Measurements from ENCODE around the gene PGF. TPM values are rescaled to one million over a fixed set of nuclear protein-coding genes. Genes with fewer than 3 reads are reported as not detected.

Gene PGF
- total and polyA plus RNA-seq, 2 of the 13 experiments (the other 11 are each of a cell fraction or from before 2014, with no cell fraction given): 10.7 to 27.5 TPM

DNA sequence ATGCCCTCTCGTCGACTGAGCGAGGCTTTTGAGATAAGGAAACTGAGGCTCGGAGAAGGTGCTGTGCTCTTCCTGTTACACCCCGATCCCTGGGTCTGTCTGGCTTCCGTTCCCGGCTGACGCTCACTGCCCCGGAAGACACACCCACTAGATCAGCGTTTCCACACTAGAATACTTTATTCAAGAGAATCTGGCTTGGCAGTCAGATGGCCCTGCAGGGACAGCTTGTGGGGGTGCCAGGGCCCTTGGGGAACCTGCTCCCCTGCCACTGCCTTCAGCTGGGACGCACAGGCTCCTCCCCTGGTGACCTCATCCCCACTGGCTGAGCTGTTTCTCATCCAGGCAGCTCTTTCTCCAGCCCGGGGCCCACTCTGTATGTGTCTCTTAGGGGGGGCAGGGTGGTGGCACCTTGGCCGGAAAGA lies 13.7 kb downstream of the PGF start:
- Histone ChIP-seq H3K9ac (ENCODE audit: insufficient read depth, low read depth, low read length) (no peak overlapping the region), H4K20me1 (ENCODE audit: insufficient read depth, low read length) (no peaks in the 10 kb centered on the region; the same call in 1 of the 2 replicates), H3K4me3 (replicated peaks in 1 of 3; ENCODE audit: insufficient read depth in 1 of 3, low read depth in 2 of 3, low read length in 3 of 3) (no peak overlapping the region), H3K79me2 (ENCODE audit: insufficient read depth, low read length) (no peaks in the 10 kb centered on the region), H3K27ac (ENCODE audit: extremely low read length, insufficient read depth, low read length) (no peak overlapping the region), H3K27me3 (ENCODE audit: control insufficient read depth in 1 of 2, insufficient read depth in 2 of 2, low read length in 2 of 2) (no peaks in the 10 kb centered on the region), H3K36me3 (replicated peaks in 1 of 2; ENCODE audit: control insufficient read depth in 1 of 2, insufficient read depth in 2 of 2, low read length in 2 of 2) (peaks cover 9 to 25% of the 10 kb centered on the region in 2 experiments; a peak in 4 of 5 replicates), H3K9me3 (ENCODE audit: low read length) (no peaks in the 10 kb centered on the region), H3K4me2 (ENCODE audit: low read depth, low read length) (no peak overlapping the region), H2AFZ (ENCODE audit: low read length) (no peak overlapping the region), H3K4me1 (ENCODE audit: insufficient read depth, low read length) (peaks cover 30% of the 10 kb centered on the region)
- FAIRE-seq (no peak), DNase-seq (ENCODE audit: low spot score) (no peak), ATAC-seq (no peak)
- 82% methylated on average over 5 of the region's 13 CpGs for WGBS (ENCODE audit: low lambda C conversion rate)
- CTCF ChIA-PET (ENCODE audit: low intra/inter-chr PET ratio, low total read pairs): no interaction called here
- in situ Hi-C loops (cut with HindIII; ENCODE audit: extremely low pct_ligation_motif_present, low pct_unique_long_range_greater_than_20kb) (no loop called here), intact Hi-C loops (cut with micrococcal nuclease; ENCODE audit: unreplicated experiment) (no loop called here)
- TF ChIP-seq KLF11 (CRISPR knock-in tag; IDR thresholded peaks at IDR 0.05) (no peak), MZF1 (CRISPR knock-in tag; IDR thresholded peaks at IDR 0.05; ENCODE audit: borderline replicate concordance) (no peak), POLR2G (IDR thresholded peaks at IDR 0.05; ENCODE audit: low read depth, low read length) (no peak), MEIS2 (CRISPR knock-in tag; IDR thresholded peaks at IDR 0.05) (no peak)
- POLR2A ChIA-PET: no interaction called here
- no TSS peak for BruUV-seq (replicated peaks)

DNA sequence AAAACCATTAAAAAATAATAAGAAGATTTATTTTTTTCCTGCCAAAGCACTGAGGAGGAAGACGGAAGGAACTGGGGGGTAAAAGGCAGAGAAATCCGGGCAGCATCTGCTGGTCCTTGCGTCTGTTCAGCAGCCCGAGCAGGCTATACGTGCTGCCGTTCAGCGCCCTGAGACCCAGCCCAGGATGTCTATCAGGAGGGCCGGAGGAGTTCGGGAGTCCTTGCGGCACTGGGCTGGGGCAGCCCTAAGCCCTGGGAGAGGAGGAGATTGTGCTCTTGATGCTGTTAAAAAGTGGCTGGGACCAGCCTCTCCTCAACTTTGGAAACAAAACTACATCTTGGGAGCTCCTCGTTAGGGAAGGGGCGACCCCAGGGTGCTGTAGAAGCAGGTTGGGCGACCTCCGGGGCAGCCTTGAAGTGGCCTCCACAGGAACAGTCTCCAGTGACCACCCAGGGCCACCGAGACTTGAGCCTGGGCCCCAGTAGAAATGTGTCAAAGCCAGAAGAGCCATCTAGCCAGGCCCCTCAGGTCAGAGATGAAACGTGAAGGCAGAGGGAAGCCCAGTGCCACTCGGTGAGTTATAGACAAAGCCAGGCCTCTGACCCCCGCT lies 14.3 kb downstream of the PGF start:
- 96% methylated on average over 14 of the region's 18 CpGs for WGBS (ENCODE audit: low lambda C conversion rate)

More for the DNA sequence above, 14.3 kb downstream of the PGF start:
- CTCF ChIA-PET (ENCODE audit: low intra/inter-chr PET ratio, low total read pairs): no interaction called here
- Histone ChIP-seq H3K4me1 (ENCODE audit: insufficient read depth, low read length) (peaks cover 23% of the 10 kb centered on the region), H3K4me2 (ENCODE audit: low read depth, low read length) (no peak overlapping the region), H2AFZ (ENCODE audit: low read length) (no peak overlapping the region), H3K27me3 (ENCODE audit: control insufficient read depth in 1 of 2, insufficient read depth in 2 of 2, low read length in 2 of 2) (no peaks in the 10 kb centered on the region), H3K4me3 (replicated peaks in 1 of 3; ENCODE audit: insufficient read depth in 1 of 3, low read depth in 2 of 3, low read length in 3 of 3) (no peak overlapping the region), H3K36me3 (replicated peaks in 1 of 2; ENCODE audit: control insufficient read depth in 1 of 2, insufficient read depth in 2 of 2, low read length in 2 of 2) (peaks cover 8 to 25% of the 10 kb centered on the region in 2 experiments; a peak in 4 of 5 replicates), H3K9me3 (ENCODE audit: low read length) (no peaks in the 10 kb centered on the region), H4K20me1 (ENCODE audit: insufficient read depth, low read length) (no peaks in the 10 kb centered on the region; the same call in 1 of the 2 replicates), H3K9ac (ENCODE audit: insufficient read depth, low read depth, low read length) (no peak overlapping the region), H3K79me2 (ENCODE audit: insufficient read depth, low read length) (no peaks in the 10 kb centered on the region), H3K27ac (ENCODE audit: extremely low read length, insufficient read depth, low read length) (no peak overlapping the region)
- no peak for FAIRE-seq
- BruUV-seq (replicated peaks): no TSS peak
- no peak for ATAC-seq
- DNase-seq (ENCODE audit: low spot score): no peak
- in situ Hi-C loops (cut with HindIII; ENCODE audit: extremely low pct_ligation_motif_present, low pct_unique_long_range_greater_than_20kb): no loop called here
- POLR2A ChIA-PET: interaction anchor here (0.6 to 1.4 kb wide), 2 partner anchors 10 to 62 kb away, joined by 4 to 5 read pairs; no protein-coding TSS in a partner anchor
- intact Hi-C loops (cut with micrococcal nuclease; ENCODE audit: unreplicated experiment): no loop called here
- peak; percentile 14 for TF ChIP-seq RBM22 (optimal IDR thresholded peaks at IDR 0.05; ENCODE audit: low read length)
- TF ChIP-seq ZC3H13 (CRISPR knock-in tag; IDR thresholded peaks at IDR 0.05): 0 out of 2 replicates have a peak, but pooled peaks have one; percentile 34
- TF ChIP-seq ZNF484 (CRISPR knock-in tag; IDR thresholded peaks at IDR 0.05; ENCODE audit: borderline replicate concordance, low read depth): no peak
